Skeletal muscle tissue (tissue), 4 donors: ENCODE results near the gene SCAP. TPM values are rescaled to one million over a fixed set of nuclear protein-coding genes. Genes with fewer than 3 reads are reported as not detected.
"Not testable (repeated sequence)": the region's sequence is repeated elsewhere in the genome, so short reads cannot be mapped to it uniquely, and the experiment has no call there.

Experiments used
- H3K27ac ChIP-seq: one replicate; pipeline ENCODE4 v1.7.0; 2013; ENCODE audit warnings: mild to moderate bottlenecking, low read depth, low read length, inconsistent platforms
- H3K27me3 ChIP-seq, 3 donors: one replicate each; pipeline ENCODE4 v1.7.0; 2013; ENCODE audit warnings: low read length in 3 of 3; ENCODE audit not compliant: control insufficient read depth in 3 of 3, insufficient read depth in 3 of 3
- H3K36me3 ChIP-seq, 3 donors: one replicate each; pipeline ENCODE4 v1.7.0; 2013; ENCODE audit warnings: low read length in 3 of 3; ENCODE audit not compliant: control insufficient read depth in 3 of 3, insufficient read depth in 3 of 3
- H3K4me1 ChIP-seq, 3 donors: one replicate each; pipeline ENCODE4 v1.7.0; 2013; ENCODE audit warnings: low read length in 3 of 3, mild to moderate bottlenecking in 3 of 3; ENCODE audit not compliant: control insufficient read depth in 3 of 3, insufficient read depth in 3 of 3
- H3K4me3 ChIP-seq, 3 donors: one replicate each; pipeline ENCODE4 v1.7.0; 2013; ENCODE audit warnings: low read length in 3 of 3
- H3K9ac ChIP-seq, 3 donors: one replicate each; pipeline ENCODE4 v1.7.0; 2013; ENCODE audit warnings: low read length in 3 of 3, mild to moderate bottlenecking in 3 of 3, moderate library complexity in 2 of 3, low read depth in 1 of 3
- H3K9me3 ChIP-seq, 3 donors: one replicate each; pipeline ENCODE4 v1.7.0; 2013; ENCODE audit warnings: low read length in 3 of 3; ENCODE audit not compliant: control insufficient read depth in 3 of 3
- total RNA-seq: library from RNA; depleted of rRNA; stranded (reverse); fragments of >200 nt; gene quantifications from one replicate; pipeline ENCODE4 v1.2.3, GENCODE V29; 2014
- donor health status: Osteomylitis.

The SCAP gene
- total RNA-seq, 1 donor from 2014 or later, result 53.8 TPM

DNA sequence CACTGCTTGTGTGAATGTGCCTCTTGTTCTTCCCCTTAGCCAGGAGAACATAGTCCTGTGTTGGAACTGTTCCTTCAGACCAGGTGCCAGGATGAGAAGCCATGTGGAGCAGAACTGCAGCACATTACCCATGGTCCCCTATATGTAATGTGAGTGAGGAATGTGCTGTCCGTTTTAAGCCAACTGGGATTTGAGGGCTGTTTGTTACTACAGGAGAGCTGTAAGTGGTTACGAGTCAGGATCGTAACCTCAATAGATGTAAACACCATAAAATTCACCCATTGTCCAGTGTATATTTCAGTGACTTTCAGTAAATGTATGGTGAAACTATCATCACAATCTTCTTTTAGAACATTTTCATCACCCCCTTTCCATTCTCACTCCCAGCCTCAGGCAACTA, 10.1 kb upstream of the SCAP start:
- no peaks in the 10 kb centered on the region for H3K9me3 ChIP-seq
- no peaks in the 10 kb centered on the region for H3K4me1 ChIP-seq
- no peak overlapping the region for H3K9ac ChIP-seq
- no peaks in the 10 kb centered on the region for H3K27me3 ChIP-seq
- no peak overlapping the region for H3K27ac ChIP-seq
- no peak overlapping the region for H3K4me3 ChIP-seq
- peaks cover 0 to 2% (median 0%) of the 10 kb centered on the region in 3 donors for H3K36me3 ChIP-seq

DNA sequence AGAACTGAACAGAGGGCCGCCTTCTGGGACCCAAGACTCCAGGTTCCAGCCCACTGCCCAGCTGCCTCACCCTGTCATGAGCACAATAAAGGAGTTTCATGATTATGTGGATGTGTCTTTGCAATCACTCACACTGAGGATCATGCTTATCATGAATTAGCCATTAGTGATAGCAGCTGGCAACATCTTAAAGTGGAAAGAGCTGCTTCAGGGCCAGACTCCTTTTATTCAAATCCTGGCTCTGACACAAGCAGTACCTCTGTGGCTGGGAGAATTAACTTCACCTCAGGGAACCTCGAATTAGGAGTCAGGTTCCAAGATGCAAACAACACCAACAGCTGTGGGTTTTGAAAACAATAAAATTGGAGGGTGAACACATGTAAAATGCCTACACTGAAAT, 6.6 kb upstream of the SCAP start:
- H3K4me3 ChIP-seq, result no peak overlapping the region
- no peaks in the 10 kb centered on the region for H3K9me3 ChIP-seq
- no peak overlapping the region for H3K9ac ChIP-seq
- no peaks in the 10 kb centered on the region for H3K27me3 ChIP-seq
- no peaks in the 10 kb centered on the region for H3K4me1 ChIP-seq
- H3K36me3 ChIP-seq, result no peaks in the 10 kb centered on the region
- no peak overlapping the region for H3K27ac ChIP-seq

GRCh38 chr3:47481763-47482162, 6.0 kb upstream of the SCAP start:
- not testable (repeated sequence) for H3K36me3 ChIP-seq, H3K4me1 ChIP-seq, H3K27ac ChIP-seq, H3K9ac ChIP-seq, H3K27me3 ChIP-seq, H3K4me3 ChIP-seq, H3K9me3 ChIP-seq

GRCh38 chr3:47480267-47480666, 4.5 kb upstream of the SCAP start:
- peaks cover 2 to 10% (median 10%) of the 10 kb centered on the region in 3 donors for H3K4me1 ChIP-seq
- not testable (repeated sequence) for H3K9ac ChIP-seq, H3K4me3 ChIP-seq, H3K27ac ChIP-seq, H3K9me3 ChIP-seq, H3K27me3 ChIP-seq, H3K36me3 ChIP-seq

DNA sequence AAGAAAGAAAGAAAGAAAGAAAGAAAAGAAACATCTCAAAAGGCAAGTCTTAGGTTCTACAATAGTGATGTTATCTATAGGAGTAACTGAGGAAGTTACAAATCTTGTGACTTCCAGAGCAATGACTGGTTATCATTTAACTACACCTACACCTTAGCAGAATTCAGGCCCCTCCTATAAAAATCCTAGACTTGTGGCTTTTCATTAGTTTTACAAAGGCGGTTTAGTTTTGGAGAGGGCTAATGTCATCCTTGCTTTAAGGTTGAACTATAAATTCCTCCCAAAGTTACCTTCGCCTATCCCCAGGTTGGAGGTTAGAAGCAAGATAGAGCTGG, 4.1 kb upstream of the SCAP start:
- Histone ChIP-seq H3K9me3 (no peaks in the 10 kb centered on the region), H3K4me1 (peaks cover 4 to 14% (median 13%) of the 10 kb centered on the region in 3 donors), H3K27ac (no peak overlapping the region)

DNA sequence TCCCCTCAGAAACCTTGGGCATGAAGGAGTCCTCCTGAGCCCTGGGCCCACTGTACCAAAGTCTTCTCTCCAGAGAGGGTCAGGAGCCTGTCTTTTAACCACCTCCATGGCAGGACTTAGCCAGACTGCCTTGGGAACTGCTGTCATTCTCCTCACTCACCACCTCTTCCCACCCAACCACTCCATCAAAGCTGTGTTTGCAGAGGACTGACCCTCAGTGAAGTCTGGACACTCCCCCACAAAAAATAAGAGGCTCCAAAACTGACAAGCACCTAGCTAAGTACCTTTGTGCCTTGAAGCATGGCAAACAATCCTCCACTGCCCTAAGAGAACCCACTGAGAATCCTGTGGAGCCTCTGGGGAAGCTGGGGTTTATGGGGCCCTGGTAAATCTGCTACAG, 2.3 kb upstream of the SCAP start:
- Histone ChIP-seq H3K27ac (no peak overlapping the region), H3K4me1 (peaks cover 7 to 25% (median 16%) of the 10 kb centered on the region in 3 donors), H3K9me3 (no peaks in the 10 kb centered on the region), H3K4me3 (no peak overlapping the region), H3K9ac (no peak overlapping the region), H3K27me3 (no peaks in the 10 kb centered on the region), H3K36me3 (no peaks in the 10 kb centered on the region)

More for the DNA sequence above, 4.1 kb upstream of the SCAP start:
- no peak overlapping the region for H3K9ac ChIP-seq
- no peak overlapping the region for H3K4me3 ChIP-seq
- no peaks in the 10 kb centered on the region for H3K36me3 ChIP-seq
- no peaks in the 10 kb centered on the region for H3K27me3 ChIP-seq

DNA sequence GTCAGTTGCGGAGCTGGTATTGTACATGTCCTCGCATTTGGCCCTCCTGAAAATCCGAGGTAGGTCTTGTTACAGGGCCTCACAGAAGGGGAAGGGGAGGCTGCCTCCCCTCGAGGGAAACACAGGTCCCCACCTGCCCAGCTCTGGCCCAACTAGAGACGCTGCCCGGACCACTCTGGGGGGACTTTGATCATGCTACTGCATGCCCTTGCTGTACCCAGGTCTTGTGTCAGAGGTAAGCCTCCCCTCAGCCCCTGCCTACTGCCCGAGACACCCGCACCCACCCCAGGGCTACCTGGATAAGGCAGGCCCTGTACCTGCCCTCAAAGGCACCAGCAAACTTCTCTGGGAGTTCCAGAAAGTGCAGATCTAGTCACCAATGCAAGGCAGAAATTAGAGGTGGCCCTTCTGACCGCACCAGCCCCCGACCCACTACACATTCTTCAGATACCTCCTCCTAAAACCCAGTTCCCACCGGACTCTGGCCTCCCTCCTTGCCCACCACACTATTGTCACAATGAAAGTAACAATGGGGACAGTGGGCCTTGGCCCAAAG, 981 bp upstream of the SCAP start:
- Histone ChIP-seq H3K27ac (no peak overlapping the region), H3K4me1 (peaks cover 7 to 25% (median 16%) of the 10 kb centered on the region in 3 donors), H3K36me3 (no peaks in the 10 kb centered on the region), H3K27me3 (no peaks in the 10 kb centered on the region), H3K4me3 (peak overlapping the region; percentile 75 to 93 (median 90)), H3K9ac (peak overlapping the region; percentile 71 to 85 (median 80)), H3K9me3 (no peaks in the 10 kb centered on the region)

GRCh38 chr3:47476330-47476626, 537 bp upstream of the SCAP start:
- Histone ChIP-seq H3K9ac (peak overlapping the region; percentile 71 to 85 (median 80)), H3K36me3 (no peaks in the 10 kb centered on the region), H3K9me3 (no peaks in the 10 kb centered on the region), H3K27ac (peak overlapping the region; percentile 72), H3K4me3 (peak overlapping the region; percentile 75 to 93 (median 90)), H3K4me1 (peaks cover 7 to 25% (median 16%) of the 10 kb centered on the region in 3 donors), H3K27me3 (no peaks in the 10 kb centered on the region)

GRCh38 chr3:47475029-47475569, 642 bp downstream of the SCAP start:
- Histone ChIP-seq H3K9me3 (no peaks in the 10 kb centered on the region), H3K4me3 (peak overlapping the region; percentile 90 to 93 (median 91)), H3K9ac (peak overlapping the region; percentile 79 to 85 (median 81)), H3K27me3 (no peaks in the 10 kb centered on the region), H3K36me3 (no peaks in the 10 kb centered on the region), H3K4me1 (peaks cover 7 to 25% (median 16%) of the 10 kb centered on the region in 3 donors), H3K27ac (peak overlapping the region; percentile 72)

DNA sequence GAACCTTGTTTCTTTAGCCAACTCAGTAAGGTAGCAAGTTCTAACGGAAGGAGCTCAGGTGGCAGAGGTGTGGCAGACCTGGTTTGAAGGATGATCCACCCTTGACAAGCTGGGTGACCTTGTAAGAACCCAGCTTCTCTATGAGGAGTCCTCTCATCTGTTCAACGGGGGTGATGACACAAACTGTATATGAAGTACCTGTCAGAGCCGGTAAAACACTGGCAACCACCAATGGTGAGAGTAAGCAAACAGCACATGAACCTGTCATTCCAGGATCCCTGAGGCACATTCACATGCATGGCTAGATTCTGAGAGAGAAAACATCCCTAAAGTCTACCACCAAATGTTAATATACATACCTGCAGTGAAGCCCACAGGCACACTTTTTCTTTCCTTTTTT, 2.4 kb downstream of the SCAP start:
- peaks cover 7 to 25% (median 18%) of the 10 kb centered on the region in 3 donors for H3K4me1 ChIP-seq
- no peaks in the 10 kb centered on the region for H3K36me3 ChIP-seq
- H3K27me3 ChIP-seq, result no peaks in the 10 kb centered on the region
- H3K9ac ChIP-seq, result peak overlapping the region in 1 of 3 donors; percentile 57
- H3K4me3 ChIP-seq, result no peak overlapping the region
- no peaks in the 10 kb centered on the region for H3K9me3 ChIP-seq
- H3K27ac ChIP-seq, result no peak overlapping the region
